T1000 (cell line): ENCODE data around the gene RFPL3.
"Not testable (repeated sequence)": the region's sequence is repeated elsewhere in the genome, so short reads cannot be mapped to it uniquely, and the experiment has no call there.

Experiments
- DNase-seq: peaks from one replicate; lab custom pipeline; 2025; ENCODE audit warnings: mixed read lengths; lab: John Stamatoyannopoulos, UW

RFPL3 gene

GRCh38 chr22:32353840-32354239 lies 3.8 kb upstream of the RFPL3 start:
- DNase-seq: no peak

- DNase-seq: no peak
Measured at GRCh38 chr22:32354360-32355351, 3.0 kb upstream of the RFPL3 start.

DNA sequence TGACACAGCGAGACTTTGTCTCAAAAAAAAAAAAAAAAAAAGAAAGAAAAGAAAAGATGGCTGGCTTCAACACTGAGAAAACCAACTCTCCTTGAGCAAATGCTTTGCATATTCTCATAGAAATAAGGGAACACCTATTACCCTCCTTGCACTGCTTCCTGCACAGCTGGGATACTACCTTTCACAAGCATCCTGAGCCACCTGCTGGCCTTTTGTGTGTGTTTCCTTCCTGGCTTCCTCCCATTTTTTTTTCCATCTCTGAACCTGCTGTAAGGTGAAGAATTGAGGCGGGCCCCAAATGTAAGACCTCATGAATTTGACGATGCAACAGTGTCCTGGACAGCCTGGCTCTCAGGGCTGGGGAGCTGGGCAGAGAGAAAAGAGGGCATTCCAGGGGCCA lies 1.9 kb upstream of the RFPL3 start:
- no peak for DNase-seq

GRCh38 chr22:32360096-32360495 lies 2.4 kb downstream of the RFPL3 start:
- DNase-seq: not testable (repeated sequence)

DNA sequence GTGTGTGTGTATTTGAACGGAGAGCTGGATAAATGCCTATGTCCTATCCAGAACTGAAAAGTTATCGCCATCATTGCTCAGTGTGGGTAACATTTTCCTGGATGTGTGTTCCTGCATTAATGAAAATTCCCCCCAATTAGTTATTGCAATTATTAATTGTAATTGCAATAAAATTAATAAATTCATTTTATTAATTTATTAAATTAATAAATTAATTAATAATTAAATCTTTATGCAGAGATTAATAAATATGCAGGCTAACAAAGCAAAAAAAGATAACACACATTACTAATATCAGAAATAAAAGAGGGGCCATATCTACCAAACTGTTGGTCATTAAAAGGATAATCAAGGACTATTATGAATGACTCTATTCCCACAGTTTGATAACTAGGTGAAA lies 3.6 kb downstream of the RFPL3 start:
- DNase-seq: no peak

DNA sequence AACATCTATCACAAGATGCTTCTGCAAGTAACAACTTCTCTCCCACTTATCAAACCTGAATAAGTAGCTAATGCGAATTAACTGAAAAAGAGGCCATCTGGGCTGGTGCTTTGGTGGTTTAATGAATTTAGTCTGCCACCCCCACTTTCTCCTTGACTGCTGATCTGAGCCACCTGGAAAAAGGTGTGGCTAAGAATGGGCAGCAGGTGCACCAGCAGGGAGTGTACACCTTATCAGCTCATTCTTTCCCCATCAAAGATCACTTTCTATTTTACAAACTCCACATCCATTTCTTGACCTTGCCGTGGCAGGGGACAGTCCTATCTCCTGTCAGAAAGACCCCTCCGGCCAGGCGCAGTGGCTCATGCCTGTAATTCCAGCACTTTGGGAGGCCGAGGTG lies 6.5 kb downstream of the RFPL3 start:
- DNase-seq: no peak

GRCh38 chr22:32375678-32376450 lies 18.2 kb downstream of the RFPL3 start:
- no peak for DNase-seq

- no peak for DNase-seq
Measured at GRCh38 chr22:32376681-32377080, 19.0 kb downstream of the RFPL3 start.

DNA sequence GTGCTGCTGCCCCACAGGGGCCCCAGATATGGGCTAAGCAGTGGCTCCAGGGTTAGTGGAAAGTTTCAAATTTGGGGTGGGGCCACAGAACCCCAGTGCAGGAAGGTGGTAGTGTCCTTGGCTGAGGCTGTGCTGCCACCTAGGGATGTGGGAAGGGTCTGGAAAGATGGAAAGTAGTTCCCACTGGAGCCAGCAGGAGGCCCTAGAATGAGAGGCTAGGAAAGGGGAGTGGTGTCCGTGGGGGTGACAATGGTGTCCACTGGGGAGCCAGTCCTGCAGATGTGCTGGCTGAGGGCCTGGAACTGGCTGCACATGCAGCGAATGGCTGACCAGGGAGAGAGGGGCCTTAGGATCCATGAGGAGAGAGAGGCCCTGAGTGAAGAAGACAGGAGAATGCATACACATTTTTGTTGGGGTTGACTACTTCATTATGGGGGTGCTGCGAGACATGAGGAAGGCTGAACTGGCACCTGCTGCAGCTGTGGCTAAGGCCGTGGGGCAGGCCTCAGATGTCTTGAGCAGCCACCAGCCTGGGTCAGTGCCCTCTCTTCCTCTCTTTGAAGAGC lies 21.1 kb downstream of the RFPL3 start:
- no peak for DNase-seq

- no peak for DNase-seq
Measured at GRCh38 chr22:32380991-32381390, 23.3 kb downstream of the RFPL3 start.

DNA sequence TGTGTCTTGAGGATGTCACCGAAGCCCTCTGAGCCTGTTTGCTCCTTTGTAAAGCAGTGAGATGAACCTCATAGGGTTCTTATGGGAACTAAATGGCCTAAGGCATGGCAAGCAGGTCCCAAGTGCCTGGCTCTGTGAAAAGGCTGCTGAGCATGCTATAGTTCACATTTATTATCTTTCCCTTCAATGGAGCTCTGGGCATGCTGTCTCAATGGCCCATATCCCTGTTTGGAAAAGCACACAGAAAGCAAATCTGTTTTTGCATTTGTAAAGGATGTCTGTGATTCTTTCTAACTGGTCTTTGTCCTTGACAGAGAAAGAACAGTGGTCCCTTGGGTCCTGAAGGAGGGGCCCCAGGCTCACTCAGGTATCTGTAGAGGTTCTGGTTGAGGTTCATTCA lies 28.0 kb downstream of the RFPL3 start:
- no peak for DNase-seq

DNA sequence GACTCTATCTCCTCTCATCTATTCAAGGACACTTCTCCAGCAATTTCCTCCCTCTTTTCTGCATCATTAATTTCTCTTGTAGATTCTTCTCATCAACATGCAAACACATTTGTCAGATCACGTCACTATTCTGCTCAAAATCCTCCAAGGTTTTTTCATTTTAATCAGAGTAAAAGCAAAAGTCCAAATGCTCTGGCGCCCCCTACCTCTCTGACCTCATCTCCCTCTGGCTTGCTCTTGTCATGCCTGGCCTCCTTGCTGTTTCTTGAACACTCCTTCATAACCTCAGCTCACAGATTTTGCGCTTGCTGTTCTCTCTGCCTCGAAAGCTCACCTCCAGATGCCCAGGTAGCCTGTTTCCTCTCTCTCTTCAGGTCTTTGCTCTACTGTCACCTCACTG lies 32.0 kb downstream of the RFPL3 start:
- DNase-seq: no peak

GRCh38 chr22:32395107-32395506 lies 37.4 kb downstream of the RFPL3 start:
- DNase-seq: no peak

- DNase-seq: no peak
Measured at GRCh38 chr22:32396255-32396654, 38.6 kb downstream of the RFPL3 start.

GRCh38 chr22:32396746-32397145 lies 39.1 kb downstream of the RFPL3 start:
- no peak for DNase-seq

DNA sequence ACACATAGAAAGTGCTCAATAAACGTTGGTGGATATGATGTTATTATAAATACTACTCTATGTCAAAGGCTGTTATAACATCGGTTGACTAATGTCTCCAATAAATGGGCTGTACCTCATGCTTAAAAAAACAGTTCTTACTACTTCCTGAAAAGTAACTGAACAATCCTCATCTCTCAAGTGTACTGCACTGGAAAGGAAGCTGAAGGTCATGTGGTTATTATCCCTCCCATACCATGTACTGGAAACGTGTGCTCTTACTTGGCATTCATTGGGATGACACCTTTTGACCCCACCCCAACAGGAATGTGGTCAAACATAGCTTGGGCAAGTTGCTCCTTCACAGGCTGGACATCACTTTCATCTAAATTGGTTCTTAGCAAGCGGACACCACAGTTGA lies 43.8 kb downstream of the RFPL3 start:
- DNase-seq: no peak

- DNase-seq: no peak
Measured at GRCh38 chr22:32404021-32404420, 46.4 kb downstream of the RFPL3 start.

- DNase-seq: no peak
Measured at GRCh38 chr22:32407312-32407711, 49.6 kb downstream of the RFPL3 start.

- DNase-seq: no peak
Measured at GRCh38 chr22:32407936-32408335, 50.3 kb downstream of the RFPL3 start.

GRCh38 chr22:32409977-32410376 lies 52.3 kb downstream of the RFPL3 start:
- no peak for DNase-seq

GRCh38 chr22:32410459-32410858 lies 52.8 kb downstream of the RFPL3 start:
- no peak for DNase-seq
